Activated T-cell treated with anti-CD3 and anti-CD28 coated beads, Interleukin-2, amount 50 U/mL, for 24 hours (primary cell): ENCODE results near the gene GKAP1.
"Not testable (repeated sequence)": the region's sequence is repeated elsewhere in the genome, so short reads cannot be mapped to it uniquely, and the experiment has no call there.

Experiments used
- DNase-seq: peaks from one replicate; pipeline ENCODE4 v3.0.0-alpha.2; 2020
- H3K27ac Mint-ChIP-seq: 2 replicates; pipeline ENCODE4 v1.8.0; 2020; ENCODE audit warnings: mild to moderate bottlenecking, mixed read lengths
- H3K27me3 Mint-ChIP-seq: 2 replicates; pipeline ENCODE4 v1.8.0; 2020; ENCODE audit warnings: mixed read lengths
- H3K36me3 Mint-ChIP-seq: 2 replicates; pipeline ENCODE4 v1.8.0; 2020; ENCODE audit warnings: low read depth, mixed read lengths
- H3K4me1 Mint-ChIP-seq: 2 replicates; pipeline ENCODE4 v1.8.0; 2020; ENCODE audit warnings: low read depth, mixed read lengths
- H3K4me3 Mint-ChIP-seq: 2 replicates; pipeline ENCODE4 v1.8.0; 2020; ENCODE audit warnings: mild to moderate bottlenecking, moderate library complexity, mixed read lengths
- H3K9me3 Mint-ChIP-seq: 2 replicates; pipeline ENCODE4 v1.8.0; 2020; ENCODE audit warnings: mixed read lengths

GKAP1 gene

DNA sequence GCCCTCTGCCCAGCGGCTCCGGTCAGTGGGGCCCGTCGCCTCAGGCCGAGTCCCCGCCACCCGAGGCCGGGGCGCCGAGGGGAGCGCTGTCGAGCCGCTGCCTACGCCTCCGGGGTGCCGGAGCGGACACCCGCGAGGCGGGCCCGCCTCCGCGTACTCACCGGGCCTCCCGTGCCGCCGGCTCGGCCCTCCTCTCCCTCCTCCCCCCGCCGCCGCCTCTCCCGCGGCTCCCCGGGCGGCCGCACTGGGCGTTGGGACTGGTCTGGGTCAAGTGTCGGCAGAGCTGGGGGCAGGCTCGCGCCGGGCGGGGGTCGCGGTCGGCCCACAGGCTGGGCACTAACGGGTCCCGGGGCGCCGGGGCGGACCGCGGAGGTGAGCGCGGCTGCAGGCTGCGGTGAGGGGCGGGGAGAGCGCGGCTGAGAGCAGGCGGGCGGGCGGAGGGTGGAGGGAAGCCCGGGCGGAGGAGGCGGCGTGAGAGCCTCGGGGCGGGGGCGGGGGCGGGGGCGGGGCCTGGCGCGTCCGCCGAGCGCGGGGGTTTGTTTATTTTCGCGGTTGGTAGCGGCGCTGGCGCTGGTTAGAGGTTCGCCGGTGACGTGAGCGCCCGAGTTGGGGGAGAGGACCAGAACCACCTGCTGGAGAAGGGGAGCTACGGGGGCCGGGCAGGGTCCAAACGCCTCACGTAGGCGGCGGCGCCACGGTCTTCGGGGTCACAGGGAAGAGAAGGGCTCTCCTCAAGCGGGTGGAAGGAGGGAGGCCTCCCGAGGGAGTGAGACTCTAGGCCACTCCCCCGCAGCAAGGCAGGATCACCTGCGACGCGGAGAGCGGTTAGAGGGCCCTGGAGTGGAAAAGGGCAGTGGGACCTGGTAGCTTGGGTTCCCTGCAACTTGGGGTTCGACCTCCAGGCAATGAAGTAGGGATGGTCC is at the start of gene GKAP1:
GKAP1 (minus strand) TSS at position 414 of the 923 bp plus-strand sequence. CDS start 11,252 bp downstream, outside the sequence.
- H3K4me1 Mint-ChIP-seq = peaks cover 12% of the 10 kb centered on the region
- H3K36me3 Mint-ChIP-seq = not testable (repeated sequence)

DNA sequence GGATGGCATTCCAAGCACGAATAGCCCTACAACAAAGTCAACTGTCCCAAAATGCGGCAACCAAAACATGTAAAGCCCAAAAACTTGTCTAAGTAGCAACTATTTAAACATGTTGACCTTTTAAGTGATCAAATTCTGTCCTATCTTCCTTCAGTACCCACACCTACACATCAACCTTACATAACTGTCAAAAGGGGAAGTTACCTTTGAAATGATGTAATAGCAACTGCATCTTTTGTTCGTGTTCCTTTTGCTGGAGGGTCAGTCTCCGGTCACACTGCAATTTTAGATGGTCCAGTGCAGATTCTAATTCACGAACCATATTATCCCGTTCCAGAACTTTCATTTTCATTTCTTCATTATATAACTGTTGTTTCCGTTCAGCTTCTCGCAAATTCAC is 32.3 kb upstream of the GKAP1 start:
- H3K27ac Mint-ChIP-seq, H3K9me3 Mint-ChIP-seq, H3K4me3 Mint-ChIP-seq, H3K27me3 Mint-ChIP-seq, H3K4me1 Mint-ChIP-seq, DNase-seq: not testable (repeated sequence)
- H3K36me3 Mint-ChIP-seq = peaks cover 17% of the 10 kb centered on the region

More for the DNA sequence above, at the start of gene GKAP1:
- Mint-ChIP-seq H3K27ac (peak within 1 kb of the TSS; percentile 75), H3K4me3 (peak within 1 kb of the TSS; percentile 73)
- H3K27me3 Mint-ChIP-seq, H3K9me3 Mint-ChIP-seq: not testable (repeated sequence)
- peak; percentile 80 for DNase-seq

DNA sequence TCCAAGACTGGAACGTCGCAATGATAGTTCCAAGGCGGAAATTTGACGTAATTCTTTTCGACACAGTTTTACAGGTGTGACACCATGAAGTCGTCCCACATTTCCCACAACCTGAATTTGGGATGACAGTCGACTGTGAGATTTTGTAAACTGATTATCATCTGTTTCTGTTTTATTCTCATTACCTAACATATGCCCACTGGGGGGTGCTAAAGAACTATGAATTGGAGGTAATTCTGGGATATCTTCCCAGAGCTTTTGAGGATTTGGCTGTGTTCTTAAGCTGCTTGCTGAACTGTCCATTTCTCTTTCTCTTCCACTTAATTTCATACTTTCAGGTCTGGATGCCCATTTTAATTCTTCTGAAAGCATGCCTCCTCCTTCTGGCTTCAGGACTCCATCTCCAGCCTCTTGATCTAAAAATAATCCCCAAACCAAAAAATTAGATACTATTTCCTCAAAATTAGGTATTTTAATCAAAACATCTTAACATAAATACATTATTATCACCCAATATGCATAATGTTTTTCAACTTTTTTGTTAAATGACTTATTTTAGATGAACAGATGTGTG is 19.6 kb upstream of the GKAP1 start:
- not testable (repeated sequence) for H3K4me1 Mint-ChIP-seq, H3K27ac Mint-ChIP-seq, H3K27me3 Mint-ChIP-seq, H3K36me3 Mint-ChIP-seq, DNase-seq, H3K4me3 Mint-ChIP-seq, H3K9me3 Mint-ChIP-seq

DNA sequence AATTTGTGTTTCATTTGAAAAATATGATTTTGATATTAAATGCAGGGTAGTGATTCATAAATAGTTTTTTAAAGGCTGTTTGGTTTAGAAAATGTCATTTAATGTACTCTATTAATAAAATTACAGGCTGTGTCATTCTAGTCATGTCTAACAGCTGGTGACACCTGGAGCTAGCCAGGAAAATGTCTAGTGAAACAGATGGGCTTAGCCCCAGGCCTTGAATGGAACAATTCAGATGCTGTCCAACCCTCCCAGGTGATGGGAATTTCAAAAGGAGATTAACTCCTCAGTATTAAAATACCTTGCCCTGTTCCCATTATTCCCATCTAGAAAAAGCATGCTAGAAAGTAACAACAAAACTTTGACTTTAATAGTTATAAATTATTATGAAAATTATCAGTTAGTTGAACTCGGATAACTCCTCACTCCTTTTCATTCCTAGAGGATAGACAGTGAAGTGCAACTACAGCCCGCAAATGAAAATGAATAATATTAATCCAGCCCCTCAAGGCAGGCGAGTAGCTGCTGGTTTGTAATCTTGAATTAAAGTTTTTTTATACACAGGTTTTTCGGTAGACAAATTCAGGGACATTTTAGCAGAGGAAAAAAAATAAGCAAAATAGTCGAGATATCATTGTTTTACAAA is 13.0 kb upstream of the GKAP1 start:
- H3K4me3 Mint-ChIP-seq, H3K9me3 Mint-ChIP-seq, H3K36me3 Mint-ChIP-seq, DNase-seq, H3K4me1 Mint-ChIP-seq, H3K27ac Mint-ChIP-seq, H3K27me3 Mint-ChIP-seq: not testable (repeated sequence)

DNA sequence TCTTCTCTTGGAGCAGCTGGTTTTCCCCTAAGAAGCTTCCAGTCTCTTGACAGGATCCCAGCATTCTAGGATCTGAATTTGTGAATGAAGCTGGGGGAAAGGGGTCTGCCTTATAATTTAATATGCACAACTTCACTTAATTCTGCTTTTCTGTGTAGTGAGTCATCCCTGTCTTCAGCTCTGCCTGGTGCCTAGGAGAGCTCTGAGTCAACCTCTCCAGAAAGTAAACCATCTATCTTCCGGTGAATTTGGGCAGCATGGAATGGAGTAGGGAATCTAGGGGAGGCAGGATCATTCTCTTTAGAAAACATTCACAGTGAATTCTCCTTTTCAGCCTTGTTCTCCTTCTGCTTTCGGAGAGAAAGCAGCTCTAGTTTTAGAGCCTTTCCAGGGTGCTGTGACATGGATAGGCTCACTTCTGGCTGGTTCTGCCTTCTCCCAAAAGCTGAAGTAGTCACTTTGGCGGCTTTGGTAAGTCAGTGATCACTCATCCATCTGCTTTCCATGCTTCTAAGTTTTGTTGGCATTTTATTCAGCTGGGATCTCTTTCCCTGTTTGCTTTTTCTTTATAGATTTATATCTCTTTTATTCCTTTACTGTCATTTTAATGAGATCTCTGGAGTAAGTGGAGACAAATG is 7.5 kb upstream of the GKAP1 start:
- not testable (repeated sequence) for H3K27ac Mint-ChIP-seq, H3K27me3 Mint-ChIP-seq, H3K36me3 Mint-ChIP-seq, H3K4me3 Mint-ChIP-seq, H3K9me3 Mint-ChIP-seq, H3K4me1 Mint-ChIP-seq, DNase-seq

DNA sequence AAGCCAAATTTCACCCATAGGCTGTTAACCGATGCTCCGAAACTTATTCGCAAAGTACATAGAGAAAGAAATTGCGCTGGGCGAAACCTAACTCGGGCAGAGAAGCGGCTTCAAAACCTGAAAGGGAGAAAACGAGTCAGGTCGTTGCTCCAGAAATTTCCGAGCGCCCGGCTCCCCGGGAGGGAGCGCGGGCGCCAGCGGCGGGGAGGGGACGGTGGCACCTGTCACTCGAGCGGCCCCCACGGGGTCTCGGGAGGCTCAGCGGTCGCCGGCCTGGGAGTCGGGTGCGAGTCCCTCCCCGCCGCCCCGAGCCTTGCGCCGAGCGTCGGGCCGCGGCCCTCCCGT is 586 bp downstream of the GKAP1 start:
- H3K9me3 Mint-ChIP-seq, H3K36me3 Mint-ChIP-seq, H3K27me3 Mint-ChIP-seq: not testable (repeated sequence)
- H3K4me3 Mint-ChIP-seq = peak overlapping the region; percentile 73
- H3K27ac Mint-ChIP-seq = peak overlapping the region; percentile 34
- DNase-seq = peak; percentile 64
- H3K4me1 Mint-ChIP-seq = peaks cover 12% of the 10 kb centered on the region

DNA sequence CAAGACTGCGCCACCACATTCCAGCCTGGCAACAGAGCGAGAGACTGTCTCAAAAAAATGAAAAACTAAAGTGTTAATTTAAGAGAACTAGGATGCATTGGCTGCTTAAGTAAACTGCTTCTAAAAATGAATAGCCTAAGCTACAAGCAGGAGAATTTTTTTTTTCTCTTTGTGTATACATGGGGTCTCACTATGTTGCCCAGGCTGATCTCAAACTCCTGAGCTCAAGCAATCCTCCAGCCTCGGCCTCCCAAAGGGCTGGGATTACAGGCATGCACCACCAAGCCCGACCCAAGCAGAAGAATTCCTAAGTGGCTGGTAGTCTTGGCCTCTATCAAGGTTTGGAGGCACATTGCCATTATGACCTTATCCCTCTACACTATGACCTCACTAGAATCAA is 2.4 kb downstream of the GKAP1 start:
- H3K9me3 Mint-ChIP-seq, H3K27ac Mint-ChIP-seq, H3K36me3 Mint-ChIP-seq, H3K4me3 Mint-ChIP-seq, DNase-seq, H3K27me3 Mint-ChIP-seq: not testable (repeated sequence)
- H3K4me1 Mint-ChIP-seq = peaks cover 12% of the 10 kb centered on the region

DNA sequence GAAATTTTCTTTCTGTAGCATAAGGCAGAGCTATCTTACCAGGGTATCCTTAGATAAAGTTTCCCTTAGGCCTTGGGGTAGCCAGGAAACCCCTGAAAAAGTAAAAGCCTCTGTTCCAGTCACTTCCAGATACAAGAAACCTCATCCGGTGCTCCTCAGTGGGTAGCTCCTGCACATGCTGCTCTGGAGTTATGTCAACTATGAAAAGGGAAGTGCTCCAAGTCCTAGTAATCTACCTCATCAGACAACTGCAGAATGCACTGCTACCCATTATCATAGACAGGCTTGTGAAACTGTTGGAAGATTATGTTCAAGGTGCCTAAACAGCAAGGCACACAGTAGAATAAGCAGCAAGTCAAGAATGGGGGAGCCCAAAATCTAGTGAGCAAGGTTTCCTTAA is 8.4 kb downstream of the GKAP1 start:
- DNase-seq, H3K27me3 Mint-ChIP-seq, H3K4me3 Mint-ChIP-seq, H3K9me3 Mint-ChIP-seq, H3K27ac Mint-ChIP-seq, H3K36me3 Mint-ChIP-seq, H3K4me1 Mint-ChIP-seq: not testable (repeated sequence)

DNA sequence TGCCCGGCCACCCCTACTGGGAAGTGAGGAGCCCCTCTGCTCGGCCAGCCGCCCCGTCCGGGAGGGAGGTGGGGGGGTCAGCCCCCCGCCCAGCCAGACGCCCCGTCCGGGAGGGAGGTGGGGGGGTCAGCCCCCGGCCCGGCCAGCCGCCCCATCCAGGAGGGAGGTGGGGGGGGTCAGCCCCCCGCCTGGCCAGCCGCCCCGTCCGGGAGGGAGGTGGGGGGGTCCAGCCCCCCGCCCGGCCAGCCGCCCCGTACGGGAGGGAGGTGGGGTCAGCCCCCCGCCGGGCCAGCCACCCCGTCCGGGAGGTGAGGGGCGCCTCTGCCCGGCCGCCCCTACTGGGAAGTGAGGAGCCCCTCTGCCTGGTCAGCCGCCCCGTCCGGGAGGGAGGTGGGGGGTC is 13.1 kb downstream of the GKAP1 start:
- H3K36me3 Mint-ChIP-seq, H3K27me3 Mint-ChIP-seq, H3K27ac Mint-ChIP-seq, H3K9me3 Mint-ChIP-seq, H3K4me3 Mint-ChIP-seq, H3K4me1 Mint-ChIP-seq, DNase-seq: not testable (repeated sequence)

DNA sequence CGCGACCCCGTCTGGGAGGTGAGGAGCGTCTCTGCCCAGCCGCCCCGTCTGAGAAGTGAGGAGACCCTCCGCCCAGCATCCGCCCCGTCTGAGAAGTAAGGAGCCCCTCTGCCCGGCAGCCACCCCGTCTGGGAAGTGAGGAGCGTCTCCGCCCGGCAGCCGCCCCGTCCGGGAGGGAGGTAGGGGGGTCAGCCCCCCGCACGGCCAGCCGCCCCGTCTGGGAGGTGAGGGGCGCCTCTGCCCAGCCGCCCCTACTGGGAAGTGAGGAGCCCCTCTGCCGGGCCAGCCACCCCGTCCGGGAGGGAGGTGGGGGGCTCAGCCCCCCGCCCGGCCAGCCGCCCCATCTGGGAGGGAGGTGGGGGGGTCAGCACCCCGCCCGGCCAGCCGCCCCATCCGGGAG is 13.6 kb downstream of the GKAP1 start:
- H3K27me3 Mint-ChIP-seq, H3K27ac Mint-ChIP-seq, H3K9me3 Mint-ChIP-seq, H3K4me3 Mint-ChIP-seq, H3K36me3 Mint-ChIP-seq, H3K4me1 Mint-ChIP-seq, DNase-seq: not testable (repeated sequence)

DNA sequence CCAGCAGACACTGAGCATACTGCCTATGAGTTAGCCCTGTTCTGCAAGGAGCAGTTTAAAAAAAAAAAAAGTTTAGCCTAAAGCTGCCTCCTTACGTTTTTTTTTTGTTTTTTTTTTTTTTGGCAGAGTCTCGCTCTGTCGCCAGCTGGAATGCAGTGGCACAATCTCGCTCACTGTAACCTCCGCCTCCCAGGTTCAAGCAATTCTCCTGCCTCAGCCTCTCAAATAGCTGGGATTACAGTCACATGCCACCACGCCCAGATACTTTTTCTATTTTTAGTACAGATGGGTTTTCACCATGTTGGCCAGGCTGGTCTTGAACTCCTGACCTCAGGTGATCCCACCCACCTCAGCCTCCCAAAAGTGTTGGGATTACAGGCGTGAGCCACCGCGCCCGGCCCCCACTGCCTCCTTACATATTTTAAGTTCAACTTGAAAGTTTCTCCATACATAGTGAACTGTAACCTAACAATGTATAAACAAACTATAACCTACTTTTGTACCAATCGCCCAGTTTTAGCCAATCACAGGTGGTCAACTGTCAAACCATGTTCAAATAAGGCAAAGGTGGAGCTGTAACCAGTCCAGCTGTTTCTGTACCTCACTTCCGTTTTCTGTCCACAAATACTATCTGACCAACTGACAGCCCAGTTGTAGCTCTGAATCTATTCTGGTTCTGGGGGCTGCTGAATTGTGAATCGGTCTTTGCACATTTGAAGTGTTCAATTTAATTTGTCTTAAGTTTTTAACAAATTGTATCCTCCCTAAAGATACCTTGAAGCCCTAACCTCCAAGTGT is 17.1 kb downstream of the GKAP1 start:
- H3K27me3 Mint-ChIP-seq = no peaks in the 10 kb centered on the region

DNA sequence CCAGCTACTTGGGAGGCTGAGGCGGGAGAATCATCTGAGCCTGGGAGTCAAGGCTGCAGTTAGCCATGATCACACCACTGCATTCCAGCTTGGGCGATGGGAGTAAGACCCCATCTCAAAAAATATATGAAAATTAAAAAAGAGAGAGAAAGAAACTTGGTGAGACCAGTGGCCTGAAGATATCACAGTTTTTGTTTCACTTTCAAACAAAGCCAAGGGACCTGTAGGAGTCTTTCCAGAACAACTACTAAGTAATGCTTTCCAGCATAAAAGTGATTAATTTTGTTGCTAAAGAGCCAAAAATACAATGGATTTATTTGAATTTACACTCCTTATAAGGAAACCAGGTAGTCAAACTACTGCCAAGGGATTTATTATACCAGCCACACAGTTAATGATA is 23.5 kb downstream of the GKAP1 start:
- no peak for DNase-seq
- Mint-ChIP-seq H3K36me3 (peaks cover 23% of the 10 kb centered on the region), H3K4me1 (peaks cover 2% of the 10 kb centered on the region), H3K27me3 (no peaks in the 10 kb centered on the region), H3K9me3 (no peaks in the 10 kb centered on the region), H3K4me3 (no peak overlapping the region), H3K27ac (no peak overlapping the region)

More for the DNA sequence above, 17.1 kb downstream of the GKAP1 start:
- peaks cover 22% of the 10 kb centered on the region for H3K36me3 Mint-ChIP-seq
- no peak overlapping the region for H3K4me3 Mint-ChIP-seq
- H3K4me1 Mint-ChIP-seq = no peaks in the 10 kb centered on the region
- H3K9me3 Mint-ChIP-seq = no peaks in the 10 kb centered on the region
- H3K27ac Mint-ChIP-seq = no peak overlapping the region
- no peak for DNase-seq

DNA sequence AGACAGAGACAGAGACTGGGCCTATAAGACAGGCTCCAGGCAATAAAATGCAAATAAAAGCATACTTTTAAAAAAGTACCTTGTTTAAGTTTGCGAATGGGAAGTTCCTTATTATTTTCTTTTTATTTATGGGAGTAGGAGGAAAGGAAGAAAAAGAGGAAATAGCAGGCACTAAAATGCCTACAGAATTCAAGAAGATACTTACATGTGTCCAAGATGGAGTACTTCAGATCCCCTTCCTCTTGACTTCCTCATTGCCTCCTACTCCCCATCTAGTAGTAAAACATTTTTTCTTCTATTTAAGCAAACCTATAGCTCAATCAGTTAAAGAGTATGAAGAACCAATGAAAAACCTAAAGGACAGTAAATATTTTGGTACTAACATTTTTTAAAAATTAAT is 24.8 kb downstream of the GKAP1 start:
- Mint-ChIP-seq H3K27ac (no peak overlapping the region), H3K4me3 (no peak overlapping the region), H3K36me3 (peaks cover 12% of the 10 kb centered on the region), H3K9me3 (no peaks in the 10 kb centered on the region), H3K4me1 (peaks cover 2% of the 10 kb centered on the region), H3K27me3 (no peaks in the 10 kb centered on the region)
- DNase-seq = no peak

DNA sequence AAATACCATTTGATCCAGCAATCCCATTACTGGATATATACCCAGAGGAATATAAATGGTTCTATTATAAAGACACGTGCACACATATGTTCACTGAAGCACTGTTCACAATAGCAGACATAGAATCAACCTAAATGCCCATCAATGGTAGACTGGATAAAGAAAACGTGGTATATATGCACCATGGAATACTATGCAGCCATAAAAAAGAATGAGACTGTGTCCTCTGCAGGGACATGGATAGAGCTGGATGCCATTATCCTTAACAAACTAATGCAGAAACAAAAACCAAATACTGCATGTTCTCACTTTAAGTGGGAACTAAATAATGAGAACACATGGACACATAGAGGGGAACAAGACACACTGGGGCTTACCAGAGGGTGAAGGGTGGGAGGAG is 39.4 kb downstream of the GKAP1 start:
- no peaks in the 10 kb centered on the region for H3K27me3 Mint-ChIP-seq
- H3K27ac Mint-ChIP-seq = no peak overlapping the region
- H3K4me1 Mint-ChIP-seq = no peaks in the 10 kb centered on the region
- no peak overlapping the region for H3K4me3 Mint-ChIP-seq
- peaks cover 10% of the 10 kb centered on the region for H3K36me3 Mint-ChIP-seq
- H3K9me3 Mint-ChIP-seq = no peaks in the 10 kb centered on the region
- DNase-seq = no peak
